Upper lobe of left lung (tissue), 4 donors: ENCODE measurements around the gene RFXAP.

Experiments
- EP300 ChIP-seq, 4 donors: sonication (generic); formaldehyde crosslinking; IDR thresholded peaks; one replicate each; pipeline ENCODE4 v1.5.1; 2017; ENCODE audit warnings: antibody characterized with exemption in 4 of 4, control low read depth in 2 of 4
- TF ChIP-seq, protein P1 (sequence below), 6 experiments: fragments of 450-650 bp in 4 of 6; fragments of 200-600 bp in 2 of 6; sonication (generic) in 2 of 6; IDR thresholded peaks; one replicate each; pipeline ENCODE4 v1.5.1; 2016 to 2019; ENCODE audit warnings: antibody characterized with exemption in 6 of 6

DNA sequence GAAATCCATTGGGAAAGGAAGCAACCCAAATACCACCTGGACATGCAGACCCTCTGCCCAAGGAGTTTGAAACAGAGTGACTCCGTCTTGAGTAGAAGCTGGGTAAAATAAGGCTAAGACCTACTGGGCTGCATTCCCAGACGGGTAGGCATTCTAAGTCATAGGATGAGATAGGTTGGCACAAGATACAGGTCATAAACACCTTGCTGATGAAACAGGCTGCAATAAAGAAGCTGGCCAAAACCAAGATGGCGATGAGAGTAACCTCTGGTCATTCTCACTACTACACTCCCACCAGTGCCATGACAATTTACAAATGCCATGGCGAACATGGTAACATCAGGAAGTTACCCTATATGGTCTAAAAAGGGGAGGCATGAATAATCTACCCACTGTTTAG is 40.2 kb downstream of the RFXAP start:
- TF ChIP-seq EP300 (IDR thresholded peaks at IDR 0.05): no peak
- TF ChIP-seq, protein P1, sequence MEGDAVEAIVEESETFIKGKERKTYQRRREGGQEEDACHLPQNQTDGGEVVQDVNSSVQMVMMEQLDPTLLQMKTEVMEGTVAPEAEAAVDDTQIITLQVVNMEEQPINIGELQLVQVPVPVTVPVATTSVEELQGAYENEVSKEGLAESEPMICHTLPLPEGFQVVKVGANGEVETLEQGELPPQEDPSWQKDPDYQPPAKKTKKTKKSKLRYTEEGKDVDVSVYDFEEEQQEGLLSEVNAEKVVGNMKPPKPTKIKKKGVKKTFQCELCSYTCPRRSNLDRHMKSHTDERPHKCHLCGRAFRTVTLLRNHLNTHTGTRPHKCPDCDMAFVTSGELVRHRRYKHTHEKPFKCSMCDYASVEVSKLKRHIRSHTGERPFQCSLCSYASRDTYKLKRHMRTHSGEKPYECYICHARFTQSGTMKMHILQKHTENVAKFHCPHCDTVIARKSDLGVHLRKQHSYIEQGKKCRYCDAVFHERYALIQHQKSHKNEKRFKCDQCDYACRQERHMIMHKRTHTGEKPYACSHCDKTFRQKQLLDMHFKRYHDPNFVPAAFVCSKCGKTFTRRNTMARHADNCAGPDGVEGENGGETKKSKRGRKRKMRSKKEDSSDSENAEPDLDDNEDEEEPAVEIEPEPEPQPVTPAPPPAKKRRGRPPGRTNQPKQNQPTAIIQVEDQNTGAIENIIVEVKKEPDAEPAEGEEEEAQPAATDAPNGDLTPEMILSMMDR (IDR thresholded peaks at IDR 0.05): no peak
